Measurements from ENCODE around the gene ETF1. TPM values are rescaled to one million over a fixed set of nuclear protein-coding genes. Genes with fewer than 3 reads are reported as not detected.

The ETF1 gene
- total RNA-seq, 2 experiments from 2014 or later = 92.7 to 93.3 TPM

DNA sequence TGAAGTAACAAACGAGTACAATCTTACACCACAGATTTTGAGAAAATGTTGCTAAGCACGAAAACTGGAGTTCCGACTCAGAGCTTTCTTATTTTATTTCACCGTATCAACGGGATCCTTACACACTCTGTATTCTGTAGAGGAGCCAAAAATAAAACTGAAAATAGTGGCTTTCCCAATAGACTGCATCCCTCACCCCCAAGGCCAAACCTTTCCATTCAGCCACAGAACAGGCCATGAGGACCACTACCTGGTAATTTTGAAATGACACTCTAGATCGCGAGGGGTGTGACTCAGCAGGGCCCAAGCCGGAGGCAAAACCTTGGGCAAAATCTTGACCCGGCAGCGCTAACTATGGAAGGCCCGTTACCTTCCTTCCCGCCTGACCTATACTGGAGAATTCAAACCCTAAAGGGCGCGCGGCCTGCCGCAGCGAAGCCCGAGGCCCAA lies 31.7 kb upstream of the ETF1 start:
- ATAC-seq (no peak), DNase-seq (no peak)
- peaks cover 37% of the 10 kb centered on the region for H3K4me1 Mint-ChIP-seq (ENCODE audit: low read depth)
- peak overlapping the region; percentile 92 for H3K4me3 Mint-ChIP-seq
- ChIA-PET CTCF (interaction anchor here (0.8 to 2.2 kb wide), 8 partner anchors 8 to 222 kb away, joined by 3 to 12 read pairs (median 6); partner anchors contain the start of genes EGR1, ETF1 and KDM3B), POLR2A (interaction anchor here (0.5 to 3.6 kb wide), 11 partner anchors 9 to 719 kb away, joined by 3 to 51 read pairs (median 4); partner anchors contain the start of genes EGR1, ETF1, FAM53C and MATR3)
- H3K27ac Mint-ChIP-seq = peak overlapping the region; percentile 100
- H3K27me3 Mint-ChIP-seq (ENCODE audit: low read depth) = no peaks in the 10 kb centered on the region
- no peaks in the 10 kb centered on the region for H3K9me3 Mint-ChIP-seq (ENCODE audit: insufficient read depth)
- H3K36me3 Mint-ChIP-seq (ENCODE audit: low read depth) = peaks cover 47% of the 10 kb centered on the region

- Mint-ChIP-seq H3K27me3 (ENCODE audit: low read depth) (no peaks in the 10 kb centered on the region), H3K36me3 (ENCODE audit: low read depth) (peaks cover 52% of the 10 kb centered on the region), H3K4me3 (peak overlapping the region; percentile 92), H3K9me3 (ENCODE audit: insufficient read depth) (no peaks in the 10 kb centered on the region), H3K4me1 (ENCODE audit: low read depth) (peaks cover 37% of the 10 kb centered on the region), H3K27ac (peak overlapping the region; percentile 100)
- ChIA-PET CTCF (interaction anchor here (1.3 to 2.2 kb wide), 4 partner anchors 8 to 31 kb away, joined by 4 to 12 read pairs (median 8); partner anchors contain the start of gene ETF1), POLR2A (interaction anchor here (1.0 to 3.6 kb wide), 5 partner anchors 8 to 720 kb away, joined by 3 to 51 read pairs (median 13); partner anchors contain the start of genes ETF1 and MATR3)
- ATAC-seq (no peak), DNase-seq (no peak)
Observed at GRCh38 chr5:138573949-138574670, 31.1 kb upstream of the ETF1 start.

- CTCF ChIA-PET = interaction anchor here (0.6 to 1.3 kb wide), 2 partner anchors 20 to 25 kb away, joined by 3 to 4 read pairs; no protein-coding TSS in a partner anchor
- Mint-ChIP-seq H3K27ac (peak overlapping the region; percentile 43), H3K27me3 (ENCODE audit: low read depth) (no peaks in the 10 kb centered on the region), H3K36me3 (ENCODE audit: low read depth) (peaks cover 61% of the 10 kb centered on the region), H3K4me3 (no peak overlapping the region), H3K9me3 (ENCODE audit: insufficient read depth) (no peaks in the 10 kb centered on the region), H3K4me1 (ENCODE audit: low read depth) (peaks cover 42% of the 10 kb centered on the region)
- POLR2A ChIA-PET = interaction anchor here (1.0 to 3.6 kb wide), 4 partner anchors 7 to 713 kb away, joined by 3 to 51 read pairs (median 10); partner anchors contain the start of gene ETF1
- no peak for ATAC-seq
- DNase-seq = no peak
Observed at GRCh38 chr5:138573223-138573622, 30.2 kb upstream of the ETF1 start.

- H3K4me1 Mint-ChIP-seq (ENCODE audit: low read depth) = peaks cover 54% of the 10 kb centered on the region
- peaks cover 79% of the 10 kb centered on the region for H3K36me3 Mint-ChIP-seq (ENCODE audit: low read depth)
- no peak overlapping the region for H3K4me3 Mint-ChIP-seq
- POLR2A ChIA-PET = no interaction called here
- H3K27me3 Mint-ChIP-seq (ENCODE audit: low read depth) = no peaks in the 10 kb centered on the region
- ATAC-seq (no peak), DNase-seq (no peak)
- no peak overlapping the region for H3K27ac Mint-ChIP-seq
- no peaks in the 10 kb centered on the region for H3K9me3 Mint-ChIP-seq (ENCODE audit: insufficient read depth)
- CTCF ChIA-PET = no interaction called here
Observed at GRCh38 chr5:138570871-138571270, 27.8 kb upstream of the ETF1 start.

DNA sequence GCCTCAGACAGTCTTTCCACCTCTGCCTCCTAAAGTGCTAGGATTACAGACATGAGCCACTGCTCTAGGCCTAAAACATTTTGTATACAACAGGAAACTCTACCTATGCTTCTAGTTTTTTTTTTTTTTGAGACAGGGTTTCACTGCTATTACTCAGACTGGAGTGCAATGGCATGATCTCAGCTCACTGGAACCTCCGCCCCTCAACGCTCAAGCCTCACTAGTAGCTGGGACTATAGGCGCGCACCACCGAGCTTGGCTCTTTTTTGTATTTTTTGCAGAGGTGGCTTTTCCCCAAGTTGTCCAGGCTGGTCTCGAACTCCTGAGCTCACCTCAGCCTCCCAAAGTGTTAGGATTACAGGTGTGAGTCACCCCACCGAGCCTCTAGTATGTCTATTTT lies 26.7 kb upstream of the ETF1 start:
- ChIA-PET CTCF (interaction anchor here (1.4 to 3.0 kb wide), 2 partner anchors 10 to 22 kb away, joined by 5 to 23 read pairs; no protein-coding TSS in a partner anchor), POLR2A (no interaction called here)
- ATAC-seq (no peak), DNase-seq (no peak)
- H3K27ac Mint-ChIP-seq = peak overlapping the region; percentile 33
- H3K36me3 Mint-ChIP-seq (ENCODE audit: low read depth) = peaks cover 83% of the 10 kb centered on the region
- H3K4me3 Mint-ChIP-seq = no peak overlapping the region
- H3K4me1 Mint-ChIP-seq (ENCODE audit: low read depth) = peaks cover 60% of the 10 kb centered on the region
- H3K9me3 Mint-ChIP-seq (ENCODE audit: insufficient read depth) = no peaks in the 10 kb centered on the region
- H3K27me3 Mint-ChIP-seq (ENCODE audit: low read depth) = no peaks in the 10 kb centered on the region

DNA sequence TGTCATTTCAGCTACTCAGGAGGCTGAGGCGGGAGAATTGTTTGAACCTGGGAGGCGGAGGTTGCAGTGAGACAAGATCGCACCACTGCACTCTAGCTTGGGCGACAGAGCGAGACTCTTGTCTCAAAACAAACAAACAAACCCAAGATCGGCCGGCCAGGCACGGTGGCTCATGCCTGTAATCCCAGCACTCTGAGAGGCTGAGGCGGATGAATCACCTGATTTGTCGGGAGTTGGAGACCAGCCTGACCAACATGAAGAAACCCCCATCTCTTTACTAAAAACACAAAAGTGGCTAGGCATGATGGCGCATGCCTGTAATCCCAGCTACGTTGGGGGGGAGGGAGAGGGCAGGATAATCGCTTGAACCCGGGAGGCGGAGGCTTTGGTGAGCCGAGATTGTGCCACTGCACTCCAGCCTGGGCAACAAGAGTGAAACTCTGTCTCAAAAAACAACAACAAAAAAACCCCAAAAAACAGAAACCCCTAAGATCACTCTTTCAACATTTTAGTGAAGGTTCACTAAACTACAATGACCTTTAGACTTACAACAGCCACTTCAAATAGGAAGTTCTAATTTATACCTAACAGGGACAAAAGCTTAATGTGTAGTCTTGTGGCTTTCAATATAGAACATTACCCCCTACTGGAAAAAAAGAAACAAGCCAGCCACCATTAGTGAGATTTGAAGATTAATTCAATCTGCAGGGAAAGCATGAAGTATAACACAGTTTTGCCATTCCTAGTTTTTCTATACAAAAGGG lies 25.2 kb upstream of the ETF1 start:
- Mint-ChIP-seq H3K27me3 (ENCODE audit: low read depth) (no peaks in the 10 kb centered on the region), H3K4me1 (ENCODE audit: low read depth) (peaks cover 66% of the 10 kb centered on the region), H3K27ac (peak overlapping the region; percentile 36), H3K36me3 (ENCODE audit: low read depth) (peaks cover 79% of the 10 kb centered on the region), H3K4me3 (no peak overlapping the region), H3K9me3 (ENCODE audit: insufficient read depth) (no peaks in the 10 kb centered on the region)
- CTCF ChIA-PET = interaction anchor here (0.7 to 3.0 kb wide), 7 partner anchors 11 to 704 kb away, joined by 3 to 23 read pairs (median 4); partner anchors contain the start of gene ETF1
- DNase-seq (no peak), ATAC-seq (no peak)
- POLR2A ChIA-PET = interaction anchor here (1.2 kb wide), 1 partner anchor 9 kb away, joined by 3 read pairs; no protein-coding TSS in a partner anchor

DNA sequence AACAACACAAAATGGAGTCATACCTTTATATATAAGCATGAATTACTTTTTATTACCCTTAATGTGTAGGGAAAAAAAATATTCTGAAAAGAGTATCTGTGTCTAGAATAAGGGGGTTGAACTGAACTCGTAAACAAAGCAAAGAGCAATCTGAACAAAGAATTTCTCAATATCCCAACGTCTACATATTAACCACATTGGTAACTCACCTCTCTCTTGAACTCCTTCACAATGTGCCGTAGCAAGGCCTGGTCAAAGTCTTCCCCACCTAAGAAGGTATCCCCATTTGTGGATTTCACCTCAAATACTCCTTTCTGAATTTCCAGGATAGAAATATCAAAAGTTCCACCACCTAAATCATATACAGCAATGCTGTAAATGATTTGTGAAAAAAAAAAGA lies 23.8 kb upstream of the ETF1 start:
- ChIA-PET POLR2A (interaction anchor here (1.1 to 1.9 kb wide), 4 partner anchors 8 to 102 kb away, joined by 3 to 18 read pairs (median 10); partner anchors contain the start of genes EGR1, ETF1 and HSPA9), CTCF (interaction anchor here (0.6 to 3.0 kb wide), 5 partner anchors 8 to 387 kb away, joined by 3 to 23 read pairs (median 11); partner anchors contain the start of genes ETF1 and HSPA9)
- Mint-ChIP-seq H3K9me3 (ENCODE audit: insufficient read depth) (no peaks in the 10 kb centered on the region), H3K27me3 (ENCODE audit: low read depth) (no peaks in the 10 kb centered on the region), H3K36me3 (ENCODE audit: low read depth) (peaks cover 71% of the 10 kb centered on the region), H3K27ac (peak overlapping the region; percentile 81), H3K4me3 (no peak overlapping the region), H3K4me1 (ENCODE audit: low read depth) (peaks cover 55% of the 10 kb centered on the region)
- ATAC-seq = no peak
- no peak for DNase-seq

GRCh38 chr5:138565100-138565821 lies 22.2 kb upstream of the ETF1 start:
- peak; percentile 62 for ATAC-seq
- no peaks in the 10 kb centered on the region for H3K27me3 Mint-ChIP-seq (ENCODE audit: low read depth)
- peaks cover 74% of the 10 kb centered on the region for H3K36me3 Mint-ChIP-seq (ENCODE audit: low read depth)
- ChIA-PET POLR2A (interaction anchor here (0.7 to 1.9 kb wide), 4 partner anchors 10 to 24 kb away, joined by 3 to 18 read pairs (median 10); partner anchors contain the start of genes ETF1 and HSPA9), CTCF (interaction anchor here (1.0 to 2.6 kb wide), 6 partner anchors 10 to 101 kb away, joined by 3 to 12 read pairs (median 8); partner anchors contain the start of gene HSPA9)
- H3K4me3 Mint-ChIP-seq = peak overlapping the region; percentile 33
- H3K4me1 Mint-ChIP-seq (ENCODE audit: low read depth) = peaks cover 53% of the 10 kb centered on the region
- DNase-seq = peak; percentile 52
- H3K27ac Mint-ChIP-seq = peak overlapping the region; percentile 90
- no peaks in the 10 kb centered on the region for H3K9me3 Mint-ChIP-seq (ENCODE audit: insufficient read depth)

DNA sequence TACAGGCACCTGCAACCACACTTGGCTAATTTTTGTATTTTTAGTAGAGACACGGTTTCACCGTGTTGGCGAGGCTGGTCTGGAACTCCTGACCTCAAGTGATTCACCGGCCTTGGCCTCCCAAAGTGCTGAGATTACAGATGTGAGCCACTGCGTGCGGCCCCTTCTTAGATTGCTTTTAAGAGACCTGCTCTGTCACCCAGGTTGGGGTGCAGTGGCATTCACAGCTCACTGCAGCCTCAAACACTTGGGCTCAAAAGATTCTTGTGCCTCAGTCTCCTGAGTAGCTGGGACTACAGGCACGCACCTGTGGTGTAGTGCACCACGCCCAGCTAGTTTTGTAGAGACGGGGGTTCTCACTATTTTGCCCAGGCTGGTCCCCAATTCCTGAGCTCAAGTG lies 21.2 kb upstream of the ETF1 start:
- Mint-ChIP-seq H3K27ac (no peak overlapping the region), H3K4me3 (no peak overlapping the region), H3K36me3 (ENCODE audit: low read depth) (peaks cover 76% of the 10 kb centered on the region), H3K27me3 (ENCODE audit: low read depth) (no peaks in the 10 kb centered on the region), H3K4me1 (ENCODE audit: low read depth) (peaks cover 50% of the 10 kb centered on the region), H3K9me3 (ENCODE audit: insufficient read depth) (no peaks in the 10 kb centered on the region)
- ATAC-seq = no peak
- ChIA-PET CTCF (interaction anchor here (2.3 kb wide), 1 partner anchor 16 kb away, joined by 11 read pairs; no protein-coding TSS in a partner anchor), POLR2A (interaction anchor here (1.0 kb wide), 1 partner anchor 21 kb away, joined by 3 read pairs; the partner anchor contains the start of gene ETF1)
- DNase-seq = no peak

DNA sequence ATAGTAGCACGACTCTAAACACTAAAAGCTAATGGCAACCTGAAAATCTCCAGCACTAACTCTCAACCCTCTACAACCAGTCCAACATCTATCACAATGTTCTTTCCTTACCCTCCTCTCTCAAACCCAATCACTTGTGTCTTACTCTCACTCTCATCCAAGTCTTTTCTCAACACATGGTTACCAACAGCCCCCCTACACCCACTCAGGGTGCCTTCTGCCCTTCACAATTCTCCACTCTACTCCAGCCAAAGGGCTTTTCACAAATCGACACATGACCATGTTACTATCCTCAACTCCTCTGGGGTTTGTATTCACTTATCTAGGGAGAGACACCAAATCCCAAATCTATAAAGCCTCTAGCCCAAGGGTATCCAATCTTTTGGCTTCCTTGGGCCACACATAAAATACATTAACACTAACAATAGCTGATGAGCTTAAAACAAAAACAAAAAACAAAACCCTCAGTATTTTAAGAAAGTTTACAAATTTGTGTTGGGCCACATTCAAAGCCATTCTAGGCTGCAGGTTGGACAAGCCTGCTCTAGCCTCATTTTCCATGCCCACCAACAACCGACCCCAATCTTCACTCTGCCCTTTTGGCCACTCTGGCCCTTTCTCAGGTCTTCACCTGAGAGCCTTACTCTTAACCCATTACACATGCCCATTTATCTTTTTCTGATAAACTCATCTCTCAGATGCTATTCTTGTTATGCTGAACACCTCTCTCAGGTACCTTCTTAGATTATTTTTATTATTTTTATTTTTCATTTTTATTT lies 20.5 kb upstream of the ETF1 start:
- Mint-ChIP-seq H3K9me3 (ENCODE audit: insufficient read depth) (no peaks in the 10 kb centered on the region), H3K4me3 (no peak overlapping the region), H3K27ac (peak overlapping the region; percentile 61), H3K4me1 (ENCODE audit: low read depth) (peaks cover 46% of the 10 kb centered on the region), H3K27me3 (ENCODE audit: low read depth) (no peaks in the 10 kb centered on the region), H3K36me3 (ENCODE audit: low read depth) (peaks cover 76% of the 10 kb centered on the region)
- no peak for ATAC-seq
- ChIA-PET CTCF (interaction anchor here (2.3 kb wide), 1 partner anchor 15 kb away, joined by 11 read pairs; no protein-coding TSS in a partner anchor), POLR2A (interaction anchor here (1.0 kb wide), 1 partner anchor 21 kb away, joined by 3 read pairs; the partner anchor contains the start of gene ETF1)
- no peak for DNase-seq

All from activated CD8-positive, alpha-beta T cell treated with anti-CD3 and anti-CD28 coated beads, Interleukin-2, amount 10 ng/mL, durations not matched to agents 7 days and 5 days (primary cell).